SK-N-SH treated with all-trans-retinoic acid at 6 μM for 48 hours (cell line): ENCODE measurements around the gene BCKDHB.

Source experiments
- OSR1 ChIP-seq: fragments of 250-450 bp; sonication (Bioruptor Pico); IDR thresholded peaks from 2 replicates; pipeline ENCODE4 v1.8.0; 2022; ENCODE audit warnings: moderate library complexity, mild to moderate bottlenecking, inconsistent platforms
- PPARA ChIP-seq: fragments of 250-450 bp; sonication (Bioruptor Pico); IDR thresholded peaks from 2 replicates; pipeline ENCODE4 v1.5.0; 2020; ENCODE audit warnings: mild to moderate bottlenecking, borderline replicate concordance
- TCF4 ChIP-seq: fragments of 250-450 bp; sonication (Bioruptor Pico); IDR thresholded peaks from 2 replicates; pipeline ENCODE4 v1.8.0; 2021; ENCODE audit warnings: mild to moderate bottlenecking, moderate library complexity, borderline replicate concordance
- TF ChIP-seq, protein P1 (sequence below): fragments of 250-450 bp; sonication (Bioruptor Pico); IDR thresholded peaks from 2 replicates; pipeline ENCODE4 v1.8.0; 2021; ENCODE audit warnings: low read depth, mild to moderate bottlenecking, moderate library complexity, borderline replicate concordance
- TF ChIP-seq, protein P2 (sequence below): fragments of 250-450 bp; sonication (Bioruptor Pico); IDR thresholded peaks from 2 replicates; pipeline ENCODE4 v1.8.0; 2020; ENCODE audit warnings: mild to moderate bottlenecking, moderate library complexity, borderline replicate concordance

DNA sequence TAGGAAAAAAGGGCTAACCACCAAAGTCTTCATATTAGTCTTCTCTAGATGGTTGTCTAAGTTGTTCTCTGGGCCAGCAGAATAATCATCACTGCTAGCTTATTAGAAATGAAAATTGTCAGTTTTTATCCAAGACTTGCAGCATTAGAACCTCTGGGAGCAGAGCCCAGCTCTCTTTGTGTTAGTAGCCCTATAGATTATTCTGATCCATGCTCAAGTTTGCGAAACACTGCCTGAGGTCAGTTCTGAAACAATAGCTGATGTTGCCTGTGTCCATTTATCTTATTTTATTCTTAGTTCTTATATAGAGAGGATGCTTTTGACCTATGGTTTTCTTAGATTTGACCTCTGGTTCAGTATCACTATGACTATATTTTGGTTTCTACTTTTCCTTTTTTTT, 66.9 kb downstream of the BCKDHB start:
- no peak for TF ChIP-seq TCF4 (CRISPR knock-in tag)
- TF ChIP-seq OSR1 (CRISPR knock-in tag) = no peak
- no peak for TF ChIP-seq PPARA (CRISPR knock-in tag)
- TF ChIP-seq, protein P1, sequence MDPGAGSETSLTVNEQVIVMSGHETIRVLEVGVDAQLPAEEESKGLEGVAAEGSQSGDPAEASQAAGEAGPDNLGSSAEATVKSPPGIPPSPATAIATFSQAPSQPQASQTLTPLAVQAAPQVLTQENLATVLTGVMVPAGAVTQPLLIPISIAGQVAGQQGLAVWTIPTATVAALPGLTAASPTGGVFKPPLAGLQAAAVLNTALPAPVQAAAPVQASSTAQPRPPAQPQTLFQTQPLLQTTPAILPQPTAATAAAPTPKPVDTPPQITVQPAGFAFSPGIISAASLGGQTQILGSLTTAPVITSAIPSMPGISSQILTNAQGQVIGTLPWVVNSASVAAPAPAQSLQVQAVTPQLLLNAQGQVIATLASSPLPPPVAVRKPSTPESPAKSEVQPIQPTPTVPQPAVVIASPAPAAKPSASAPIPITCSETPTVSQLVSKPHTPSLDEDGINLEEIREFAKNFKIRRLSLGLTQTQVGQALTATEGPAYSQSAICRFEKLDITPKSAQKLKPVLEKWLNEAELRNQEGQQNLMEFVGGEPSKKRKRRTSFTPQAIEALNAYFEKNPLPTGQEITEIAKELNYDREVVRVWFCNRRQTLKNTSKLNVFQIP (CRISPR knock-in tag) = no peak
- TF ChIP-seq, protein P2, sequence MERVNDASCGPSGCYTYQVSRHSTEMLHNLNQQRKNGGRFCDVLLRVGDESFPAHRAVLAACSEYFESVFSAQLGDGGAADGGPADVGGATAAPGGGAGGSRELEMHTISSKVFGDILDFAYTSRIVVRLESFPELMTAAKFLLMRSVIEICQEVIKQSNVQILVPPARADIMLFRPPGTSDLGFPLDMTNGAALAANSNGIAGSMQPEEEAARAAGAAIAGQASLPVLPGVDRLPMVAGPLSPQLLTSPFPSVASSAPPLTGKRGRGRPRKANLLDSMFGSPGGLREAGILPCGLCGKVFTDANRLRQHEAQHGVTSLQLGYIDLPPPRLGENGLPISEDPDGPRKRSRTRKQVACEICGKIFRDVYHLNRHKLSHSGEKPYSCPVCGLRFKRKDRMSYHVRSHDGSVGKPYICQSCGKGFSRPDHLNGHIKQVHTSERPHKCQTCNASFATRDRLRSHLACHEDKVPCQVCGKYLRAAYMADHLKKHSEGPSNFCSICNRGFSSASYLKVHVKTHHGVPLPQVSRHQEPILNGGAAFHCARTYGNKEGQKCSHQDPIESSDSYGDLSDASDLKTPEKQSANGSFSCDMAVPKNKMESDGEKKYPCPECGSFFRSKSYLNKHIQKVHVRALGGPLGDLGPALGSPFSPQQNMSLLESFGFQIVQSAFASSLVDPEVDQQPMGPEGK (CRISPR knock-in tag) = no peak
